Gastroesophageal sphincter (tissue), 4 donors: ENCODE results near the gene SLC4A4. TPM values are rescaled to one million over a fixed set of nuclear protein-coding genes. Genes with fewer than 3 reads are reported as not detected.

ENCODE experiments used
- ATAC-seq: fragments of 150-250 bp; one replicate; pipeline ENCODE4 v1.9.1; 2016; ENCODE audit warnings: mild to moderate bottlenecking, moderate library complexity
- H3K27ac ChIP-seq, 4 donors: fragments of 200-600 bp; sonication (generic) in 3 of 4; 1 replicate in 3 of 4; 2 replicates in 1 of 4; pipeline ENCODE4 v1.5.1; 2016 to 2019
- H3K27me3 ChIP-seq: fragments of 200-600 bp; sonication (generic); one replicate; pipeline ENCODE4 v1.5.1; 2019
- H3K36me3 ChIP-seq, 2 donors: fragments of 200-600 bp; sonication (generic); one replicate each; pipeline ENCODE4 v1.5.1; 2019; ENCODE audit warnings: control low read depth in 1 of 2
- H3K4me1 ChIP-seq, 3 donors: fragments of 200-600 bp; sonication (generic); 1 replicate in 2 of 3; 2 replicates in 1 of 3; pipeline ENCODE4 v1.5.1; 2016 to 2019; ENCODE audit warnings: control low read depth in 2 of 3
- H3K4me3 ChIP-seq, 2 donors: fragments of 200-600 bp; sonication (generic); one replicate each; pipeline ENCODE4 v1.5.1; 2019; ENCODE audit warnings: mild to moderate bottlenecking in 1 of 2, moderate library complexity in 1 of 2
- H3K9me3 ChIP-seq, 3 donors: fragments of 200-600 bp; sonication (generic); one replicate each; pipeline ENCODE4 v1.5.1; 2017 to 2019; ENCODE audit warnings: control low read depth in 2 of 3
- EP300 ChIP-seq: sonication (generic); formaldehyde crosslinking; IDR thresholded peaks from one replicate; pipeline ENCODE4 v1.6.1; 2017; ENCODE audit warnings: antibody characterized with exemption, mild to moderate bottlenecking
- POLR2A ChIP-seq, 2 donors: fragments of 450-650 bp; IDR thresholded peaks; one replicate each; pipeline ENCODE4 v1.6.1; 2017; ENCODE audit warnings: antibody characterized with exemption in 2 of 2, mild to moderate bottlenecking in 2 of 2, moderate library complexity in 1 of 2
- POLR2AphosphoS5 ChIP-seq: sonication (generic); formaldehyde crosslinking; IDR thresholded peaks from one replicate; pipeline ENCODE4 v1.6.1; 2017; ENCODE audit warnings: antibody characterized with exemption
- WGBS, 2 donors: methylation state at CpG; one replicate each; pipeline ENCODE4 v1.1.5; 2018; ENCODE audit warnings: low coverage in 1 of 2; 5-methylcytosine and 5-hydroxymethylcytosine counted together
- total RNA-seq, 4 donors: library from RNA; depleted of rRNA; stranded (reverse); fragments of >200 nt; gene quantifications; one replicate each; pipeline ENCODE4 v1.1.0, GENCODE V29; 2016
- TF ChIP-seq, protein P1 (sequence below), 4 experiments: fragments of 200-600 bp in 2 of 4; fragments of 450-650 bp in 2 of 4; sonication (generic) in 1 of 4; IDR thresholded peaks; one replicate each; pipeline ENCODE4 v1.5.1; 2017 to 2019; ENCODE audit warnings: antibody characterized with exemption in 4 of 4, mild to moderate bottlenecking in 2 of 4, moderate library complexity in 2 of 4

Gene SLC4A4
- total RNA-seq, 4 donors from 2014 or later: 3.2 to 5.5 (median 4.4) TPM

DNA sequence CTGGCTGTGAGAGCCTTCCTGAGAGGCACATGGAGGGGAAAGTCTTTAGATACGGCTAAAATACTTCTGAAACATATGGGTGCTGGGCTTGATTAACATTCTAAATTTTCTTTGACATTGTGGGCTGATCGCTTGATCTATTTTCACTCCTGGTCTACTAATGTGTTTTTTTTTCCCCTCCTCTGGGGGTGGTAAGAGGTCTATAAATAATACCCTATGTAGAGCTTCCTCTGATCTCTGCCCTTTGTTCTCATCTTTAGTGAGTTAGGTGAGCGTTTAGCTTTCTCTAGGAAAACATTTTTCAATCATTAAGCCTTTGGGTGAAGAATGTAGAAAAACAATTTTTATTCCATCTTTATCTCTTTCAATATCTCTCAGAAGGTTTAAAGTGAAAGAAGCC lies 9.8 kb downstream of the SLC4A4 start:
- Histone ChIP-seq H3K4me3 (no peak overlapping the region), H3K9me3 (no peaks in the 10 kb centered on the region), H3K27ac (no peak overlapping the region), H3K36me3 (no peaks in the 10 kb centered on the region), H3K4me1 (no peaks in the 10 kb centered on the region), H3K27me3 (no peaks in the 10 kb centered on the region)
- no peak for ATAC-seq
- 89 to 91% methylated on average over 2 to 3 of the region's 3 CpGs for WGBS, 2 donors
- no peak for TF ChIP-seq POLR2AphosphoS5

DNA sequence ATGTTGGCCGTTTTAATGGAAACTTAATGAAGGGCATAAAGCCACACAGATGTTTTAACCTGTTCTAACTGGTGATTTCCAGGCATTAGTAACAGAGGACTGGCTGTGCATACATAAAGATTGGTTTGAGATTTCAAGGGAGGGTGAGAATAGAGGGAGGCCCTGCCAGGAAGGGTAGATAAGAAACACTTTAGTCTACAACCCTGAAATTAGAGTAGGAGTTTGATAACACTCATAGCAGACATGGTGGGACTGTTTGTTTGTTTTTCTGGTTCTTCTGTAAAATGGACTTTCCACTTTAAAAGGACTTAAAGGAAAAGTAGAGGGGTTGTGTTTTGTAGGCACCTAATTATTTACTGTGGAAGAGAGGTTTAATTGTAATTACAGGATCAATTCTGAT lies 16.2 kb downstream of the SLC4A4 start:
- no peak overlapping the region for H3K27ac ChIP-seq
- no peaks in the 10 kb centered on the region for H3K4me1 ChIP-seq
- 67% methylated on average over 1 of the region's 1 CpG; no CpG with 5 or more reads in 1 of the 2 donors for WGBS, 2 donors
- TF ChIP-seq, protein P1, sequence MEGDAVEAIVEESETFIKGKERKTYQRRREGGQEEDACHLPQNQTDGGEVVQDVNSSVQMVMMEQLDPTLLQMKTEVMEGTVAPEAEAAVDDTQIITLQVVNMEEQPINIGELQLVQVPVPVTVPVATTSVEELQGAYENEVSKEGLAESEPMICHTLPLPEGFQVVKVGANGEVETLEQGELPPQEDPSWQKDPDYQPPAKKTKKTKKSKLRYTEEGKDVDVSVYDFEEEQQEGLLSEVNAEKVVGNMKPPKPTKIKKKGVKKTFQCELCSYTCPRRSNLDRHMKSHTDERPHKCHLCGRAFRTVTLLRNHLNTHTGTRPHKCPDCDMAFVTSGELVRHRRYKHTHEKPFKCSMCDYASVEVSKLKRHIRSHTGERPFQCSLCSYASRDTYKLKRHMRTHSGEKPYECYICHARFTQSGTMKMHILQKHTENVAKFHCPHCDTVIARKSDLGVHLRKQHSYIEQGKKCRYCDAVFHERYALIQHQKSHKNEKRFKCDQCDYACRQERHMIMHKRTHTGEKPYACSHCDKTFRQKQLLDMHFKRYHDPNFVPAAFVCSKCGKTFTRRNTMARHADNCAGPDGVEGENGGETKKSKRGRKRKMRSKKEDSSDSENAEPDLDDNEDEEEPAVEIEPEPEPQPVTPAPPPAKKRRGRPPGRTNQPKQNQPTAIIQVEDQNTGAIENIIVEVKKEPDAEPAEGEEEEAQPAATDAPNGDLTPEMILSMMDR (IDR thresholded peaks at IDR 0.05): no peak
- TF ChIP-seq POLR2AphosphoS5 (no peak), EP300 (no peak), POLR2A (IDR thresholded peaks at IDR 0.05) (no peak)
- H3K4me3 ChIP-seq: no peak overlapping the region
- no peak for ATAC-seq
- H3K27me3 ChIP-seq: no peaks in the 10 kb centered on the region
- H3K9me3 ChIP-seq: no peaks in the 10 kb centered on the region
- H3K36me3 ChIP-seq: no peaks in the 10 kb centered on the region

DNA sequence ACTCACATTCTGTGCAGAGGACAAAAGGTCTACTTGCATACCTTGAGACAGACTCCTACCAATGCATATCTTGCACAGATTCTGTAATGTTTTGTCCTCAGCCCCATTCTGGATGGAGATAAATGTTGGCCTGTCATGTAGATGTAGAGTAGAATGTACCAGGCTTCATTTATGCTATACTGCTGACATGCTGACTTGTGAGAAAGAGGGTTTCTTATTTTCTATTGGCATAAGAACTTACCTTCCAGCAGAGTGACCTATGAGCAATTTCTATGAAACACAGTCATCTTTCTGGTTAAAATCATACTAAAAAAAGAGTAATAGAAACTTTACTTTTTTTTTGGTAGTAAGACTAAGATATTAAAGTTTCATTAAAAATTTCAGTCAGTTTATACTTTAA lies 17.2 kb downstream of the SLC4A4 start:
- Histone ChIP-seq H3K9me3 (no peaks in the 10 kb centered on the region), H3K27ac (no peak overlapping the region), H3K36me3 (no peaks in the 10 kb centered on the region), H3K27me3 (no peaks in the 10 kb centered on the region), H3K4me1 (no peaks in the 10 kb centered on the region), H3K4me3 (no peak overlapping the region)
- ATAC-seq: no peak
- TF ChIP-seq POLR2A (IDR thresholded peaks at IDR 0.05) (no peak), EP300 (no peak), POLR2AphosphoS5 (no peak)
- TF ChIP-seq, protein P1 (IDR thresholded peaks at IDR 0.05): no peak

DNA sequence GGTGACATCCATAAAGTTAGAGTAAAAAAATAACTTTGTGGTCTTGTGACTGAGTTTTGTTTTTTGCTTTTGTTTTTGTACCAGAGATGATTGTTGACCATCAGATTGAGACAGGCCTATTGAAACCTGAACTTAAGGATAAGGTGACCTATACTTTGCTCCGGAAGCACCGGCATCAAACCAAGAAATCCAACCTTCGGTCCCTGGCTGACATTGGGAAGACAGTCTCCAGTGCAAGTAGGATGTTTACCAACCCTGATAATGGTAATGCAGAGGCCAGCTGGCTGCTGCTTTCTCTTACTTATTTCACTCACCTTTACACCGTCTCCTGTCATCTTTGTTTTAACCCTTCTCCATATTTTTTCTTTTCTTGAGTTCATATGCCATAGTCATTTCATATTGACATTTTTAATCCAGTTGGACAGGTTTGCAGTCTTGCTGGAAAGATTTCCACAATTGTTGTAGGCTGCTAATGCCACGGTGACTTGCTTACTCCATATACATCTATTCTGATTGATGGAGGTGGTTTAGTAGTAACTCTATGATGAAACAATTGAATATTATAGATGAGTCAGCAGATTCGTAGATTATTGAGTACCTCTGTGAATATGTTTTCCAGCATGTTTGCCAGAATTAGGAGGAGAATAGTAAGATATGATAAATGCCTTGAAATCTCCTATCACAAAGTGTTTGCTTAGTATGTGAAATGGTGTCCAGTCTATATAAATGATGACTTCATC lies 18.3 kb downstream of the SLC4A4 start:
- ATAC-seq: no peak
- Histone ChIP-seq H3K27ac (no peak overlapping the region), H3K4me3 (no peak overlapping the region), H3K4me1 (no peaks in the 10 kb centered on the region), H3K36me3 (no peaks in the 10 kb centered on the region), H3K9me3 (no peaks in the 10 kb centered on the region), H3K27me3 (no peaks in the 10 kb centered on the region)
- TF ChIP-seq POLR2A (IDR thresholded peaks at IDR 0.05) (no peak), EP300 (no peak), POLR2AphosphoS5 (no peak)
- TF ChIP-seq, protein P1 (IDR thresholded peaks at IDR 0.05): no peak
- 90 to 97% methylated on average over 3 to 6 of the region's 6 CpGs for WGBS, 2 donors

DNA sequence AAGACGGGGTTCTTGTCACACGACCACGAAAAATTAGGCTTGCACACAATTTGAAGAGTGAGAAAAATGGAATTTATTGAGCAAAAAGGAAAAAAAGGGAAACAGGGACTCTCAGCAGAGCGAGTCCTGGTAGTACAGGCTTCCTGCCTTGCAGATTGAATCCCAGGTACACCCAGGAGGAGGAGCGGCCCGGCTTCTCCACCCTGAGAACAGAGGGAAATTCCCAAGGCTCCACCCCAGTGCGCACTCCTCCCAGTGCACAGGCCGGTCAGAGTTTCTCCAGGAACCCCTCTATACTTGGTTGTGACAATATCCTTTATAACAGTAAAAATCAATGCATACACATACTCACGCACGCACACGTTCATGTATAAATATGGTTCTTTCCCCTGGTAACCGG lies 22.0 kb downstream of the SLC4A4 start:
- no peaks in the 10 kb centered on the region for H3K27me3 ChIP-seq
- TF ChIP-seq POLR2A (IDR thresholded peaks at IDR 0.05): no peak
- TF ChIP-seq, protein P1 (IDR thresholded peaks at IDR 0.05): no peak
- TF ChIP-seq EP300: no peak
- no peak for TF ChIP-seq POLR2AphosphoS5
- no peaks in the 10 kb centered on the region for H3K36me3 ChIP-seq
- H3K9me3 ChIP-seq: no peaks in the 10 kb centered on the region
- 86 to 89% methylated on average over 5 to 12 of the region's 12 CpGs for WGBS, 2 donors
- no peak overlapping the region for H3K4me3 ChIP-seq
- no peaks in the 10 kb centered on the region for H3K4me1 ChIP-seq
- H3K27ac ChIP-seq: no peak overlapping the region
- ATAC-seq: no peak
